ENCODE measurements around the gene GSAP.

The GSAP gene

DNA sequence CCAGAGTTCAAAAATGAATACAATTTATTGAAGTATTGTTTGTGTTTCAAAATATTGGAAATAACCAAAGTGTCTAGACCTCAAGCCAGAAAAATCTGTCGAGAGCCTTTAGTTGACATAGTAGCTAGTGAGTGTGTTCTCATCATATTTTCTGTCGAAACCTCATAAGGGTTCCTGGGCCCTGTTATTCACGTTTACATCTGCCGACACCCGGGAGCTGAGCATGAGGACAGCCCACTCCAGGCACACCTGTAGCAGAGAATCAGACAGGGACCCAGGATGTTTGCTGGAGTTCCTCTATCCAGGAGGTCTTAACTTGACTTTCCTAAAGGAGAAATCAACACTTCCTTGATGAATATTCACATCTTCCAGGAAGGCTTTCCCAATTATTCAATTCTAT lies 144.4 kb downstream of the GSAP start:
- no peak for DNase-seq

DNA sequence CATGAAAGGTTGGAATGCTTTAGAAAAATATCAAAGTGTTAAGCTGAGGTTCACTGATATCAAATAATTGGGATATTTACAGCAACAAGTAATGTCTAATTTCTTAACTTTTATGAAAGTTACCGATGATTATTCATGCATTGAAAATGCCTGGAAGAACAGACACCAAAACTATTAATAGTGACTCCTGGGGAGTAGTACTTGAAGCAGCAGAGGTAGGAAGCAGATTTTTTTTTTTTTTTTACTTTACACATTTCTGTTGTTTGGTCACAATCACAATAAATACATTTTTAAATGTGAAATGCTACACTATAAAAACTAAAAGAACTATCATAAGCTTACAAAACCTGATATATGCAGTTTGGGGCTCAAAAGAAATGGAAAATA lies 146.1 kb downstream of the GSAP start:
- DNase-seq = no peak

DNA sequence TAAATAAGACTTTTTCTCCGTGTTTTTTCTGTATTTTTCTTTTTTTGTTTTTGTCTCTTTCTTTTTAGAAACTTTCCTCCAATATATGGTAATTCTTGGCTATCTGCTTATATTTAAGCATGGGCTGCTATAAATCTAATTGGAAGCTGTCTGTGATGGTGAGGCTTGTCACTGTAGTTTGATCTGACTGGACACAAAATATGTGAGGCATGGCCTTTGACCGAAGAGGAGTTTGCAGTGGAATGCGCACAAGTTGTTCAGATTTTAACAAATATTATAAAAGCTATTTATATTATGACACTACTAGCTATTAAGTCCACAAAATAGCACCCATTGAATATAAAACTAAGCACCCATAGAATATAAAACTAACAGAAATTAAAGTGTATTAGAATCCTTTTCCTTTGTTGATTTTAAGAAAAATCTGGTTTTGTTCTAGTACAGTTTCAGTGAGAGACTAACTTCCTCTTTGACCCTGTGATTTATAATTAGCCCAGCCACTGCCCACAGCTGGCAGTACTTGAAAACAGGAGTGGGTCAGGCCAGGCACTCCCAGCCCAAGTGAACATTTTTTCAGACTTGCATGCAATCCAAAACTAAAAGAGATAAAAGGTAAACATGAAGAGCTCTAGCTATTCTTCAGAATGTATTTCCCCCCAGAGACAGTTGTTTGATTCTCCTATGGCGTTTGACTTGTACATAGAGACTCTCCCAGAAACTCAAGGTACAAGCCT lies 146.6 kb downstream of the GSAP start:
- no peak for DNase-seq

DNA sequence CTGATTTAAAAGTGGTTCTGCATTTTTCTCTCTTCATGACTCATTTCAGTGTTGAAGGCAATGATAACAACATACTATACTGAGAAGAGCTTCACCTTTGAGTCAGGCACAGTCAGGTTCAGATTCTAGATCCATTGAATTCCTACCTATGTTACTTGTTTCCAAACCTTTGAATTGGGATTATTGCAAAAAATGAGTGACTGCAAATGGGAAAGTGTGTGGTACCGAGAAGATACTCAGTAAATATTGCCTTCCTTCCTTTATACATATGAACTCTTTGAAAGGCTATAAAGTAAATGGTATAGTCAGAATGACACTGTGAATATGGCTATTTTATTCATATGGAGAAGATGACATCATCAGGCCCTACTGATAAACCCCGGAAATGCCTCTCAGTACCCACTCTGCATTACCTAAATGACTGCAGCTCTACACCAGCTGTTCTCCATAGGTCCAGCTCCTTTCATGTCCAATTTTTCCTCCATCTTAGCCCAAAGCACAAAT lies 149.8 kb downstream of the GSAP start:
- DNase-seq = no peak

DNA sequence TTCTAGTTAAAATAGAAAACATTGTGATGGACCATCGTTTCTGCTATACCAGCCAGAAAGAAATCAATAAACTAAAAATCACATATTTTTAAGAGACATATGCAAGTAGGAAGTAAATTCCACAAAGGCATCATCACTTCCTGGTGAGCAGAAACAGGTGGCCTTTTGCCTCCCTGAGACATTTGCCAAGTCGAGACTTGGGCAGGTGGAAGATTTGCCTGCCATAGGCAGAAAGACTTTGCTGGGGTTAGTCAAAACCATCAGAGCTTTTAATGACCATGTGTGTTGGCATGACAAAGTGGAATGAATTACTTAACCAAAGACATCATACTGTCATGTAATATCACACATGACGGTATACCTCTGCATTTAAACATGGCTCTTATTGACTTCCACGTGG lies 150.5 kb downstream of the GSAP start:
- no peak for DNase-seq

DNA sequence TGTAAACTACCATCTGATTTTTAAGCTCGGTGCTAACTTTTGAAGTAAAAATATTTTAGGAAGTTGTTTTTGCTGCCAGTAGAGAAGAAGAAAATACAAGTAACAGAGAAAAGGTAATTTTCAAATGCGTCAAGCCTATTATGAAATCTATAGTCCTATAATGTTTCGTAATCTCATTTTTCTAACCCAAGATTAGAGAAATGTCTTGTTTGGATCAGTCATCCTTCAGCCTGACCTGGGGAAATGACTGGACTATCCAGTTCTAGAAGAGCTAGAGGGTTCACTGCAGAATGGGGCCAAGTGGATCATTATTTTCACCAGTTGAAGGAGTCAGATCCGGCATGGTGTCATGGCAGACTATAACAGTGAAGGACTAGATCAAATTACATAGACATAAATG lies 153.8 kb downstream of the GSAP start:
- DNase-seq = no peak

Data from NCI-H774 (cell line).